ENCODE data around the gene SIRT6. TPM values are rescaled to one million over a fixed set of nuclear protein-coding genes. Genes with fewer than 3 reads are reported as not detected.
"Not testable (repeated sequence)": the region's sequence is repeated elsewhere in the genome, so short reads cannot be mapped to it uniquely, and the experiment has no call there.

Gene SIRT6
- total and polyA plus RNA-seq, 12 donors, result 7.9 to 26.9 (median 12.0) TPM

- H3K36me3 ChIP-seq, result no peaks in the 10 kb centered on the region
- H3K27me3 ChIP-seq, result no peaks in the 10 kb centered on the region
- DNase-seq (no peak), ATAC-seq (no peak)
- no peak overlapping the region for H3K4me3 ChIP-seq
- no peak overlapping the region for H3K27ac ChIP-seq
- H3K4me1 ChIP-seq, result no peaks in the 10 kb centered on the region
- TF ChIP-seq, protein P1, sequence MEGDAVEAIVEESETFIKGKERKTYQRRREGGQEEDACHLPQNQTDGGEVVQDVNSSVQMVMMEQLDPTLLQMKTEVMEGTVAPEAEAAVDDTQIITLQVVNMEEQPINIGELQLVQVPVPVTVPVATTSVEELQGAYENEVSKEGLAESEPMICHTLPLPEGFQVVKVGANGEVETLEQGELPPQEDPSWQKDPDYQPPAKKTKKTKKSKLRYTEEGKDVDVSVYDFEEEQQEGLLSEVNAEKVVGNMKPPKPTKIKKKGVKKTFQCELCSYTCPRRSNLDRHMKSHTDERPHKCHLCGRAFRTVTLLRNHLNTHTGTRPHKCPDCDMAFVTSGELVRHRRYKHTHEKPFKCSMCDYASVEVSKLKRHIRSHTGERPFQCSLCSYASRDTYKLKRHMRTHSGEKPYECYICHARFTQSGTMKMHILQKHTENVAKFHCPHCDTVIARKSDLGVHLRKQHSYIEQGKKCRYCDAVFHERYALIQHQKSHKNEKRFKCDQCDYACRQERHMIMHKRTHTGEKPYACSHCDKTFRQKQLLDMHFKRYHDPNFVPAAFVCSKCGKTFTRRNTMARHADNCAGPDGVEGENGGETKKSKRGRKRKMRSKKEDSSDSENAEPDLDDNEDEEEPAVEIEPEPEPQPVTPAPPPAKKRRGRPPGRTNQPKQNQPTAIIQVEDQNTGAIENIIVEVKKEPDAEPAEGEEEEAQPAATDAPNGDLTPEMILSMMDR (IDR thresholded peaks at IDR 0.05), result no peak
- intact Hi-C loops (cut with DNase I), result no loop called here
- 90% methylated on average over 7 of the region's 7 CpGs for WGBS, 2 donors
- H3K9me3 ChIP-seq, result peaks cover 0 to 7% (median 0%) of the 10 kb centered on the region in 11 donors
Measured at GRCh38 chr19:4220188-4220587, 37.8 kb upstream of the SIRT6 start.

DNA sequence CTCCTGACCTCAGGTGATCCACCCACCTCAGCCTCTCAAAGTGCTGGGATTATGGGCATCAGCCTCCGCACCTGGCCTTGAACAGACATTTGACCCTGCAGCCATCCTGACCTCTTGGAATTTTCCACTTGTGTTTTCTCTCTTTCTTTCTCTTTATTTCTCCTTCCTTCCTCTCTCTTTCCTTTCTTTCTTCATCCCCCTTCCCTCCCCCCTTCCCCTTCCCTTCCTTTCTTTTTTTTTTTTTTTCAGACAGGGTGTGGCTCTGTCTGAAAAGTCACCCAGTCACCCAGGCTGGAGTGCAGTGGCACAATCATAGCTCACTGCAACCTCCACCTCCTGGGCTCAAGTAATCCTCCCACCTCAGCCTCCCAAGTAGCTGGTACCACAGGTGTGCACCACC lies 36.2 kb upstream of the SIRT6 start:
- intact Hi-C loops (cut with DNase I), result not testable (repeated sequence)
- 93 to 95% methylated on average over 1 of the region's 1 CpG for WGBS, 2 donors

DNA sequence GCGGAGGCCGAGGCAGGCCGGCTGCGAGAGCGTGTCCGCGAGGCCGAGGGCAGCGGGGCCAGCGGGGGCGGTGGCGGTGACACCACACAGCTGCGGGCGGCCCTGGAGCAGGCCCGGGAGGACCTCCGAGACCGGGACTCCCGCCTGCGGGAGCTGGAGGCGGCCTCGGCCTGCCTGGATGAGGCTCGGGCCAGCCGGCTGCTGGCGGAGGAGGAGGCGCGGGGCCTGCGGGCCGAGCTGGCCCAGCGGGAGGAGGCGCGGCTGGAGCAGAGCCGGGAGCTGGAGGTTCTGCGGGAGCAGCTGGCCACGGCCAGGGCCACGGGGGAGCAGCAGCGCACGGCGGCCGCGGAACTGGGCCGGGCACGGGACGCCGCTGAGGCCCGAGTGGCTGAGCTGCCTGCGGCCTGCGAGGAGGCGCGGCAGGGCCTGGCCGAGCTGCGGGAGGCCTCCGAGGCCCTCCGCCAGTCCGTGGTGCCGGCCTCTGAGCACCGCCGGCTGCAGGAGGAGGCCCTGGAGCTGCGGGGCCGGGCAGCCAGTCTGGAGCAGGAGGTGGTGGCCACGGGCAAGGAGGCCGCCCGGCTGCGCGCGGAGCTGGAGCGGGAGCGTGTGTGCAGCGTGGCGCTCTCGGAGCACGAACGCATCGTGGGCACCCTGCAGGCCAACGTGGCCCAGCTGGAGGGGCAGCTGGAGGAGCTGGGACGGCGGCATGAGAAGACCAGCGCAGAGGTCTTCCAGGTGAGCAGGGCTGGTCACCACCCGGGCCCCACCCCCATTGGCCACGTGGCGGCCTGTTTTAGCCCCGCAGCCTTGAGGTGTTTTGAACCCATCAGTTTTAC lies 35.3 kb upstream of the SIRT6 start:
- intact Hi-C loops (cut with DNase I), result no loop called here
- Histone ChIP-seq H3K4me1 (no peaks in the 10 kb centered on the region), H3K36me3 (no peaks in the 10 kb centered on the region), H3K4me3 (no peak overlapping the region), H3K27me3 (peaks cover 0 to 2% (median 0%) of the 10 kb centered on the region in 7 donors), H3K27ac (no peak overlapping the region), H3K9me3 (peaks cover 0 to 7% (median 0%) of the 10 kb centered on the region in 11 donors)
- DNase-seq, result no peak
- TF ChIP-seq, protein P1 (IDR thresholded peaks at IDR 0.05), result no peak
- 93 to 95% methylated on average over 65 to 81 of the region's 81 CpGs for WGBS, 2 donors
- ATAC-seq, result peak in 1 of 8 donors; percentile 18

More for the DNA sequence above, 36.2 kb upstream of the SIRT6 start:
- H3K9me3 ChIP-seq, DNase-seq, H3K4me3 ChIP-seq, H3K36me3 ChIP-seq, H3K27me3 ChIP-seq, H3K27ac ChIP-seq, H3K4me1 ChIP-seq, ATAC-seq: not testable (repeated sequence)

GRCh38 chr19:4216846-4217245 lies 34.5 kb upstream of the SIRT6 start:
- WGBS, 2 donors, result 79 to 85% methylated on average over 6 of the region's 6 CpGs
- ATAC-seq (no peak), DNase-seq (no peak)
- H3K36me3 ChIP-seq, result no peaks in the 10 kb centered on the region
- TF ChIP-seq, protein P1 (IDR thresholded peaks at IDR 0.05), result no peak
- no peak overlapping the region for H3K27ac ChIP-seq
- no peak overlapping the region for H3K4me3 ChIP-seq
- H3K9me3 ChIP-seq, result peaks cover 0 to 7% (median 0%) of the 10 kb centered on the region in 11 donors
- H3K4me1 ChIP-seq, result no peaks in the 10 kb centered on the region
- intact Hi-C loops (cut with DNase I), result no loop called here
- peaks cover 0 to 10% (median 0%) of the 10 kb centered on the region in 7 donors for H3K27me3 ChIP-seq

DNA sequence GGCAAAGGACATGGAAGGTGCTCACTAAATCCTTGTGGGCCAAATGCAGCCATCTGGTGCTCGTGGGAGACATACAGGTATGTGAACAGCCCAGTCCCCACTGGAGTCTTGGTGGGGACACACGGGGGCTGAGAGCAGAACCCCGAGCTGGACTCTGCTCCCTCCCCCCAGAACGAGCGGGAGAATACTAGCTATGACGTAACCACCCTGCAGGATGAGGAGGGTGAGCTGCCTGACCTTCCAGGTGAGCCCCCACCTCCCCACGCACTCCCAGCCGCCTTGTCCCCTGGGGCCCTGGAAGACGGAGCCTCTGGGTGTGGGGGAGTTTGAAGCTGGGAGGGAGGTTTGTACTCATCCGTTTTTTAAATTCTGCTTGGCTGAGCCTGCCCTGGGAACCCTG lies 33.4 kb upstream of the SIRT6 start:
- TF ChIP-seq, protein P1 (IDR thresholded peaks at IDR 0.05), result no peak
- Histone ChIP-seq H3K9me3 (peaks cover 0 to 7% (median 0%) of the 10 kb centered on the region in 11 donors), H3K4me3 (no peak overlapping the region), H3K27ac (no peak overlapping the region), H3K36me3 (no peaks in the 10 kb centered on the region), H3K4me1 (no peaks in the 10 kb centered on the region), H3K27me3 (peaks cover 0 to 18% (median 0%) of the 10 kb centered on the region in 7 donors)
- DNase-seq (no peak), ATAC-seq (no peak)
- intact Hi-C loops (cut with DNase I), result no loop called here
- 64% methylated on average over 10 of the region's 10 CpGs for WGBS, 2 donors
